Measurements from ENCODE around the gene CD79A. TPM values are rescaled to one million over a fixed set of nuclear protein-coding genes. Genes with fewer than 3 reads are reported as not detected.

Gene CD79A
- total RNA-seq, 1 experiment from 2014 or later: 970 TPM

GRCh38 chr19:41930322-41930722 lies 53.2 kb downstream of the CD79A start:
- peak; percentile 71 for DNase-seq
- Histone ChIP-seq H4K20me1 (ENCODE audit: insufficient read depth, low read depth, low read length) (no peaks in the 10 kb centered on the region), H3K9ac (ENCODE audit: low read length) (peak overlapping the region; percentile 91), H3K4me3 (ENCODE audit: low read length) (peak overlapping the region; percentile 89), H3K79me2 (ENCODE audit: low read length) (no peaks in the 10 kb centered on the region), H3K27me3 (ENCODE audit: low read length) (no peaks in the 10 kb centered on the region), H3K4me1 (ENCODE audit: low read length) (peaks cover 67% of the 10 kb centered on the region), H3K4me2 (ENCODE audit: low read depth, low read length, poor library complexity, severe bottlenecking) (peak overlapping the region; percentile 94), H2AFZ (ENCODE audit: low read length) (no peak overlapping the region), H3K9me2 (replicated peaks; ENCODE audit: insufficient read depth, low read length) (no peaks in the 10 kb centered on the region), H3K36me3 (ENCODE audit: insufficient read depth, low read length) (no peaks in the 10 kb centered on the region), H3K9me3 (ENCODE audit: low read length) (no peaks in the 10 kb centered on the region), H3K27ac (ENCODE audit: low read length) (no peak overlapping the region)

Small RNA genes within 50 kb of the gene (small RNA-seq; reads per million reads assigned to genes)
- not detected for gene MIR6797

Other genes with a start within 250 kb of the CD79A start
- not detected in 2 replicates for gene CEACAM7, start 189.0 kb upstream of the CD79A start, total RNA-seq (2014; rRNA removed; shearing (Covaris generic); ENCODE audit: low replicate concordance)
- gene CEACAM5, start 168.7 kb upstream of the CD79A start, total RNA-seq (2014; rRNA removed; shearing (Covaris generic); ENCODE audit: low replicate concordance): not detected in 2 replicates
- gene CEACAM6, start 121.7 kb upstream of the CD79A start, total RNA-seq (2014; rRNA removed; shearing (Covaris generic); ENCODE audit: low replicate concordance): not detected in 2 replicates
- not detected in 2 replicates for gene CEACAM3, start 80.7 kb upstream of the CD79A start, total RNA-seq (2014; rRNA removed; shearing (Covaris generic); ENCODE audit: low replicate concordance)
- gene LYPD4, start 32.6 kb upstream of the CD79A start, total RNA-seq (2014; rRNA removed; shearing (Covaris generic); ENCODE audit: low replicate concordance): not detected in 2 replicates
- gene DMRTC2, start 32.2 kb upstream of the CD79A start, total RNA-seq (2014; rRNA removed; shearing (Covaris generic); ENCODE audit: low replicate concordance): not detected in 2 replicates
- 2,482 and 3,478 TPM in 2 replicates for gene RPS19, start 17.0 kb upstream of the CD79A start, total RNA-seq (2014; rRNA removed; shearing (Covaris generic); ENCODE audit: low replicate concordance)
- 136 and 137 TPM in 2 replicates for gene ARHGEF1, start 5.9 kb downstream of the CD79A start, total RNA-seq (2014; rRNA removed; shearing (Covaris generic); ENCODE audit: low replicate concordance)
- gene ERFL, start 51.2 kb downstream of the CD79A start, total RNA-seq (2014; rRNA removed; shearing (Covaris generic); ENCODE audit: low replicate concordance): 3.8 and 5.5 TPM in 2 replicates
- 270 and 367 TPM in 2 replicates for gene RABAC1, start 82.0 kb downstream of the CD79A start, total RNA-seq (2014; rRNA removed; shearing (Covaris generic); ENCODE audit: low replicate concordance)
- 22.4 and 26.6 TPM in 2 replicates for gene ATP1A3, start 117.0 kb downstream of the CD79A start, total RNA-seq (2014; rRNA removed; shearing (Covaris generic); ENCODE audit: low replicate concordance)
- gene GRIK5, start 192.9 kb downstream of the CD79A start, total RNA-seq (2014; rRNA removed; shearing (Covaris generic); ENCODE audit: low replicate concordance): 0.07 and 1.4 TPM in 2 replicates
- gene ZNF574, start 198.9 kb downstream of the CD79A start, total RNA-seq (2014; rRNA removed; shearing (Covaris generic); ENCODE audit: low replicate concordance): 15.1 and 23.5 TPM in 2 replicates